ENCODE results near the gene KDM6B.

KDM6B gene

GRCh38 chr17:7837408-7838088 is 3.5 kb downstream of the KDM6B start:
- no peaks in the 10 kb centered on the region for H3K27me3 ChIP-seq (ENCODE audit: insufficient read depth, poor library complexity, severe bottlenecking)
- DNase-seq (ENCODE audit: low read depth in 1 of 2, low spot score in 1 of 2), result no peak
- peak overlapping the region; percentile 95 for H3K27ac ChIP-seq (replicated peaks)
- TF ChIP-seq, protein P1, sequence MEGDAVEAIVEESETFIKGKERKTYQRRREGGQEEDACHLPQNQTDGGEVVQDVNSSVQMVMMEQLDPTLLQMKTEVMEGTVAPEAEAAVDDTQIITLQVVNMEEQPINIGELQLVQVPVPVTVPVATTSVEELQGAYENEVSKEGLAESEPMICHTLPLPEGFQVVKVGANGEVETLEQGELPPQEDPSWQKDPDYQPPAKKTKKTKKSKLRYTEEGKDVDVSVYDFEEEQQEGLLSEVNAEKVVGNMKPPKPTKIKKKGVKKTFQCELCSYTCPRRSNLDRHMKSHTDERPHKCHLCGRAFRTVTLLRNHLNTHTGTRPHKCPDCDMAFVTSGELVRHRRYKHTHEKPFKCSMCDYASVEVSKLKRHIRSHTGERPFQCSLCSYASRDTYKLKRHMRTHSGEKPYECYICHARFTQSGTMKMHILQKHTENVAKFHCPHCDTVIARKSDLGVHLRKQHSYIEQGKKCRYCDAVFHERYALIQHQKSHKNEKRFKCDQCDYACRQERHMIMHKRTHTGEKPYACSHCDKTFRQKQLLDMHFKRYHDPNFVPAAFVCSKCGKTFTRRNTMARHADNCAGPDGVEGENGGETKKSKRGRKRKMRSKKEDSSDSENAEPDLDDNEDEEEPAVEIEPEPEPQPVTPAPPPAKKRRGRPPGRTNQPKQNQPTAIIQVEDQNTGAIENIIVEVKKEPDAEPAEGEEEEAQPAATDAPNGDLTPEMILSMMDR (IDR thresholded peaks at IDR 0.05; ENCODE audit: insufficient read depth, low read length), result no peak
- TF ChIP-seq REST (IDR thresholded peaks at IDR 0.05; ENCODE audit: insufficient replicate concordance, low read depth), result no peak
- TF ChIP-seq POLR2AphosphoS5 (IDR thresholded peaks at IDR 0.05; ENCODE audit: low read depth), result no peak
- TF ChIP-seq SPI1 (IDR thresholded peaks at IDR 0.05; ENCODE audit: borderline replicate concordance, low read depth), result no peak
- TF ChIP-seq GABPA (IDR thresholded peaks at IDR 0.05; ENCODE audit: low read depth), result no peak
- H3K4me3 ChIP-seq (replicated peaks; ENCODE audit: insufficient read depth, low read length), result peak overlapping the region; percentile 56

- TF ChIP-seq POLR2AphosphoS5 (IDR thresholded peaks at IDR 0.05; ENCODE audit: low read depth) (peak; percentile 30; the same call in 1 of the 2 replicates), REST (IDR thresholded peaks at IDR 0.05; ENCODE audit: insufficient replicate concordance, low read depth) (no peak)
These were observed 4.4 kb downstream of the KDM6B start for GRCh38 chr17:7838090-7839075.

DNA sequence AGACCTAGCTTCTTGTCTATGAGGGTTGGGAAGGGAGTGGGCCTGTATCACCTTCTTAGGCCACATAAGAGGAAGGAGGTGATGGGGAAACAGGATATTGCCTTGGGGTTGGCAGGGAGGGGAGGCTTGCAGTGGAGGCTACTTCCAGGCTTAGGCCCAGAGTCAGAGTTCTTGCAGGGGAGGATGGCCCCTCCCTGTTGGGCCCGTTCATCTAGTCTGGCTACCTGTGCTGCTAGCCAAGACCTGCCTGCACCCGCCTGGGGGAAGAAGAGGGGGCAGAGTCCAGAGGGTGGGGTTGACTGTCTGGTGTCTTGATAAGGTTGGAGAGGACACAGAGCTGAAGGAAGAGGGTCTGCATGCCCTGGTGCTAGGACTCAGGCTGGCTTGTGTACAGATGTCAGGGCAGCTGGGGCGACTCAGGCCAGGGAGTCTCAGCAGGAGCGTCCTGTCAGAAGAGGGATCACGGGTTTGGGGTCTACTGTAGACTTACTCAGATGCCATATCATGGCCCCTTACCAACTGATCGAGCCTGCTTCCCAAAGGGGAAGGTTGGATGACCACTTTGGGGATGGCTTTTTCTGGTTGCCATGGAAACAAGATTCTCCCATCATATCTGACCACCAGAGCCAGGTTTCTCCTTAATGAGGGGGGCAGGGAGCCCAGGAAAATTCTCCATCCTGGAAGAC is 5.3 kb downstream of the KDM6B start:
- no peaks in the 10 kb centered on the region for H3K27me3 ChIP-seq (ENCODE audit: insufficient read depth, poor library complexity, severe bottlenecking)
- TF ChIP-seq SPI1 (IDR thresholded peaks at IDR 0.05; ENCODE audit: borderline replicate concordance, low read depth) (no peak), REST (IDR thresholded peaks at IDR 0.05; ENCODE audit: insufficient replicate concordance, low read depth) (no peak), POLR2AphosphoS5 (IDR thresholded peaks at IDR 0.05; ENCODE audit: low read depth) (no peak), GABPA (IDR thresholded peaks at IDR 0.05; ENCODE audit: low read depth) (no peak)
- TF ChIP-seq, protein P1 (IDR thresholded peaks at IDR 0.05; ENCODE audit: insufficient read depth, low read length), result no peak
- peak overlapping the region; percentile 34 for H3K4me3 ChIP-seq (replicated peaks; ENCODE audit: insufficient read depth, low read length)
- peak overlapping the region; percentile 95 for H3K27ac ChIP-seq (replicated peaks)
- peak in 1 of 2 experiments; percentile 87 for DNase-seq (ENCODE audit: low read depth in 1 of 2, low spot score in 1 of 2)

More at GRCh38 chr17:7838090-7839075, 4.4 kb downstream of the KDM6B start:
- H3K27ac ChIP-seq (replicated peaks), result peak overlapping the region; percentile 95
- peak overlapping the region; percentile 34 for H3K4me3 ChIP-seq (replicated peaks; ENCODE audit: insufficient read depth, low read length)
- no peaks in the 10 kb centered on the region for H3K27me3 ChIP-seq (ENCODE audit: insufficient read depth, poor library complexity, severe bottlenecking)
- DNase-seq (ENCODE audit: low read depth in 1 of 2, low spot score in 1 of 2), result peak in 1 of 2 experiments; percentile 75
